GM12878 (cell line): Measurements from ENCODE around the gene DUSP15. TPM values are rescaled to one million over a fixed set of nuclear protein-coding genes. Genes with fewer than 3 reads are reported as not detected.
A peak's percentile ranks its signal among the peaks of the same experiment; 100 is the strongest.

Source experiments
- ATAC-seq: fragments of 200-7000 bp; cut with Tn5 transposase; 3 replicates; pipeline ENCODE4 v1.9.1; 2020; ENCODE audit warnings: mild to moderate bottlenecking, moderate library complexity
- BruUV-seq: library from RNA; stranded (reverse); fragments of 400-500 nt; replicated peaks from 2 replicates; lab custom pipeline; 2021; lab: Mats Ljungman, UMichigan
- CTCF ChIA-PET: fragments of 300-600 bp; sonication (Branson Sonifier 250); formaldehyde crosslinking; extraction: SDS; loops from one replicate; lab custom pipeline; 2021; ENCODE audit warnings: inconsistent platforms; lab: Yijun Ruan, JAX
- POLR2A ChIA-PET: fragments of 350-600 bp; formaldehyde crosslinking; extraction: SDS; loops from one replicate; lab custom pipeline; 2021; ENCODE audit warnings: inconsistent platforms; lab: Charles Lee
- RAD21 ChIA-PET: fragments of 300-600 bp; sonication (Branson Sonifier 250); formaldehyde crosslinking; loops from one replicate; lab custom pipeline; 2023; ENCODE audit warnings: antibody characterized with exemption; ENCODE audit not compliant: unreplicated experiment; lab: Charles Lee
- SMC1A ChIA-PET: fragments of 300-600 bp; sonication (Branson Sonifier 250); formaldehyde crosslinking; loops from one replicate; lab custom pipeline; 2023; ENCODE audit not compliant: unreplicated experiment, uncharacterized antibody; lab: Charles Lee
- DNase-seq: peaks from one replicate; pipeline ENCODE4 v3.0.0-alpha.2; 2011; ENCODE audit warnings: low read depth, low spot score
- FAIRE-seq: peaks from 3 replicates; lab custom pipeline; 2011; peaks lifted over from hg19 to GRCh38; lab: Jason Lieb, UNC
- H2AFZ ChIP-seq: 2 replicates; pipeline ENCODE4 v1.6.0; 2011; ENCODE audit warnings: low read depth, low read length, control low read depth; ENCODE audit not compliant: control insufficient read depth
- H3K27ac ChIP-seq: 2 replicates; pipeline ENCODE4 v1.5.1; 2011; ENCODE audit warnings: control low read depth; ENCODE audit not compliant: control insufficient read depth, insufficient read depth
- H3K27me3 ChIP-seq, 2 experiments: replicated peaks in 1 of 2; 2 replicates each; pipeline versions ENCODE4 v1.6.0 to v1.6.1; 2011; ENCODE audit warnings: low read length in 1 of 2; ENCODE audit not compliant: control insufficient read depth in 2 of 2, insufficient read depth in 2 of 2
- H3K36me3 ChIP-seq, 2 experiments: 2 replicates each; pipeline ENCODE4 v1.5.1; 2011; ENCODE audit warnings: low read length in 1 of 2; ENCODE audit not compliant: control insufficient read depth in 2 of 2, insufficient read depth in 2 of 2
- H3K4me1 ChIP-seq: 2 replicates; pipeline ENCODE4 v1.6.1; 2011; ENCODE audit warnings: mild to moderate bottlenecking, low read length, moderate library complexity, mixed read lengths; ENCODE audit not compliant: control insufficient read depth, insufficient read depth
- H3K4me2 ChIP-seq: 2 replicates; pipeline ENCODE4 v1.6.0; 2011; ENCODE audit warnings: control low read depth; ENCODE audit not compliant: control insufficient read depth, insufficient read depth
- H3K4me3 ChIP-seq: fragments of 200-600 bp; sonication (generic); 2 replicates; pipeline ENCODE4 v1.5.1; 2016
- H3K79me2 ChIP-seq: 2 replicates; pipeline ENCODE4 v1.6.0; 2011; ENCODE audit warnings: low read length; ENCODE audit not compliant: control insufficient read depth, insufficient read depth
- H3K9ac ChIP-seq: 2 replicates; pipeline ENCODE4 v1.8.0; 2011; ENCODE audit warnings: low read length, control low read depth, mixed read lengths; ENCODE audit not compliant: control insufficient read depth, insufficient read depth
- H3K9me3 ChIP-seq: replicated peaks from 3 replicates; pipeline ENCODE4 v1.5.1; 2011; ENCODE audit warnings: mild to moderate bottlenecking, low read length; ENCODE audit not compliant: control insufficient read depth, insufficient read depth
- H4K20me1 ChIP-seq: 2 replicates; pipeline ENCODE4 v1.6.0; 2011; ENCODE audit not compliant: control insufficient read depth, insufficient read depth
- BACH1 ChIP-seq: fragments of 450-650 bp; IDR thresholded peaks from 2 replicates; pipeline ENCODE4 v1.6.1; 2017; ENCODE audit warnings: mild to moderate bottlenecking, borderline replicate concordance
- DPF2 ChIP-seq: fragments of 450-650 bp; IDR thresholded peaks from 2 replicates; pipeline ENCODE4 v1.6.1; 2017; ENCODE audit warnings: mild to moderate bottlenecking
- HDAC2 ChIP-seq: fragments of 200-600 bp; sonication (generic); IDR thresholded peaks from 2 replicates; pipeline ENCODE4 v1.6.1; 2017
- REST ChIP-seq: IDR thresholded peaks from 2 replicates; pipeline ENCODE4 v1.6.1; 2012; ENCODE audit warnings: mild to moderate bottlenecking, low read depth, low read length
- TCF12 ChIP-seq: IDR thresholded peaks from 2 replicates; pipeline ENCODE4 v1.6.1; 2011; ENCODE audit warnings: low read depth, mild to moderate bottlenecking, low read length
- ZBTB33 ChIP-seq: fragments of 450-650 bp; IDR thresholded peaks from 2 replicates; pipeline ENCODE4 v1.6.1; 2017; ENCODE audit warnings: mild to moderate bottlenecking
- WGBS: methylation state at CpG from one replicate; pipeline ENCODE4 v1.1.6; 2016; ENCODE audit warnings: low lambda C conversion rate; ENCODE audit not compliant: insufficient replicate concordance, insufficient coverage; ENCODE audit errors: missing lambda C conversion rate; 5-methylcytosine and 5-hydroxymethylcytosine counted together
- in situ Hi-C: fragments of 300-500 bp; cut with MboI; formaldehyde crosslinking; loops from 9 replicates; pipeline ENCODE4 v1.14.3; 2018; ENCODE audit warnings: mixed read lengths
- intact Hi-C: fragments of 100-400 bp; cut with micrococcal nuclease; formaldehyde crosslinking; loops from one replicate; pipeline ENCODE4 v1.14.2; 2022; ENCODE audit not compliant: unreplicated experiment
- polyA plus RNA-seq, 11 experiments: library from polyadenylated mRNA; depleted of rRNA in 4 of 11; unstranded in 6 of 11; stranded (reverse) in 5 of 11; fragments of >200 nt; fragmentation: Nextera tagmentation in 4 of 11; fragmentation: Illumina TruSeq in 1 of 11; extraction: Ambion mirVana in 4 of 11; extraction: Trizol in 1 of 11; gene quantifications; 1 replicate in 1 of 11; 2 replicates in 10 of 11; pipeline versions ENCODE4 v1.2.1 to v1.2.3, GENCODE V29; 2011 to 2016; ENCODE audit warnings: inconsistent platforms in 2 of 11, missing spikeins in 2 of 11, low read depth in 1 of 11
- total RNA-seq, 4 experiments: library from RNA; depleted of rRNA in 3 of 4; stranded (reverse); fragments of >200 nt in 3 of 4; fragmentation: Illumina TruSeq in 1 of 4; extraction: Trizol in 1 of 4; gene quantifications; 2 replicates each; pipeline versions ENCODE4 v1.2.1 to v1.2.3, GENCODE V29; 2013 to 2021

Gene DUSP15
- total and polyA plus RNA-seq, 10 of the 15 experiments (the other 5 are each of a cell fraction or from before 2014, with no cell fraction given) = 0.06 to 2.5 (median 0.67) TPM; not detected in 1

- ChIA-PET SMC1A (interaction anchor here (2.0 to 4.2 kb wide), 6 partner anchors 26 to 162 kb away, joined by 4 to 16 read pairs (median 12); partner anchors contain the start of gene PDRG1), CTCF (interaction anchor here (1.2 to 3.3 kb wide), 4 partner anchors 16 to 53 kb away, joined by 3 to 22 read pairs (median 4); no protein-coding TSS in a partner anchor), RAD21 (interaction anchor here (1.1 to 3.6 kb wide), 3 partner anchors 11 to 82 kb away, joined by 3 to 26 read pairs (median 6); partner anchors contain the start of gene PDRG1), POLR2A (interaction anchor here (1.2 to 6.1 kb wide), 5 partner anchors 10 to 81 kb away, joined by 3 to 31 read pairs (median 6); no protein-coding TSS in a partner anchor)
- H3K9me3 ChIP-seq = no peaks in the 10 kb centered on the region
- no peaks in the 10 kb centered on the region for H4K20me1 ChIP-seq
- intact Hi-C loops (no loop called here), in situ Hi-C loops (no loop called here)
- no CpG with 5 or more reads among the region's 1 CpG for WGBS
- DNase-seq (no peak), ATAC-seq (no peak), FAIRE-seq (no peak)
- no TSS peak for BruUV-seq
- no peaks in the 10 kb centered on the region for H3K79me2 ChIP-seq
- H3K27me3 ChIP-seq = peaks cover 6 to 13% of the 10 kb centered on the region in 2 experiments
- peak overlapping the region; percentile 50; the same call in 1 of the 2 replicates for H2AFZ ChIP-seq
- peaks cover 13% of the 10 kb centered on the region for H3K4me1 ChIP-seq
- H3K36me3 ChIP-seq = no peaks in the 10 kb centered on the region
- H3K4me2 ChIP-seq = peak overlapping the region; percentile 69
- H3K4me3 ChIP-seq = no peak overlapping the region
- TF ChIP-seq BACH1 = no peak
- TF ChIP-seq TCF12 = no peak
- TF ChIP-seq DPF2 = no peak
- TF ChIP-seq ZBTB33 = no peak
- no peak for TF ChIP-seq HDAC2
- TF ChIP-seq REST = no peak
- no peak overlapping the region for H3K9ac ChIP-seq
- no peak overlapping the region for H3K27ac ChIP-seq
Observed at GRCh38 chr20:31869673-31869941, 720 bp downstream of the DUSP15 start.
